OCI-LY1 (cell line): ENCODE measurements around the gene PAH.

Experiments used
- H2AFZ ChIP-seq: fragments of 200-600 bp; sonication (generic), shearing (Covaris generic); 2 replicates; pipeline ENCODE4 v1.6.0; 2014; ENCODE audit warnings: antibody characterized with exemption, mild to moderate bottlenecking, low read length
- H3F3A ChIP-seq: fragments of 200-600 bp; sonication (generic), shearing (Covaris generic); 2 replicates; pipeline ENCODE4 v1.6.0; 2014; ENCODE audit warnings: mild to moderate bottlenecking, antibody characterized with exemption, low read length, moderate library complexity; ENCODE audit not compliant: insufficient read depth
- H3K27ac ChIP-seq: fragments of 200-600 bp; sonication (generic); 2 replicates; pipeline ENCODE4 v1.5.1; 2014; ENCODE audit warnings: low read length, mixed run types, mild to moderate bottlenecking, low read depth; ENCODE audit not compliant: poor library complexity, severe bottlenecking
- H3K27me3 ChIP-seq: fragments of 200-600 bp; sonication (generic); 2 replicates; pipeline ENCODE4 v1.6.0; 2014; ENCODE audit warnings: antibody characterized with exemption, mild to moderate bottlenecking, low read length, moderate library complexity; ENCODE audit not compliant: insufficient read depth
- H3K36me3 ChIP-seq: fragments of 200-600 bp; sonication (generic); 2 replicates; pipeline ENCODE4 v1.6.1; 2014; ENCODE audit warnings: mild to moderate bottlenecking, antibody characterized with exemption, low read length, moderate library complexity, mixed read lengths; ENCODE audit not compliant: insufficient read depth
- H3K4me1 ChIP-seq: fragments of 200-600 bp; sonication (generic); 2 replicates; pipeline ENCODE4 v1.5.1; 2014; ENCODE audit warnings: mild to moderate bottlenecking, low read length, moderate library complexity; ENCODE audit not compliant: insufficient read depth, severe bottlenecking
- H3K4me2 ChIP-seq: fragments of 200-600 bp; sonication (generic), shearing (Covaris generic); 2 replicates; pipeline ENCODE4 v1.6.1; 2014; ENCODE audit warnings: low read length
- H3K4me3 ChIP-seq: fragments of 200-600 bp; sonication (generic); 2 replicates; pipeline ENCODE4 v1.5.1; 2014; ENCODE audit warnings: low read length, low read depth, mild to moderate bottlenecking, mixed read lengths; ENCODE audit not compliant: poor library complexity, severe bottlenecking
- H3K79me2 ChIP-seq: fragments of 200-600 bp; shearing (Covaris generic); 2 replicates; pipeline ENCODE4 v1.6.1; 2016; ENCODE audit warnings: mixed run types, low read length, mixed read lengths; ENCODE audit not compliant: insufficient read depth
- H3K9ac ChIP-seq: fragments of 200-600 bp; sonication (generic), shearing (Covaris generic); 2 replicates; pipeline ENCODE4 v1.6.1; 2014; ENCODE audit warnings: mild to moderate bottlenecking, low read length, mixed read lengths
- H3K9me2 ChIP-seq: fragments of 200-600 bp; sonication (generic), shearing (Covaris generic); 2 replicates; pipeline ENCODE4 v1.6.1; 2014; ENCODE audit warnings: low read depth, mild to moderate bottlenecking, low read length, mixed read lengths
- H3K9me3 ChIP-seq: fragments of 200-600 bp; shearing (Covaris generic); 2 replicates; pipeline ENCODE4 v1.6.1; 2014; ENCODE audit warnings: low read length, mixed read lengths
- H4K20me1 ChIP-seq: fragments of 200-600 bp; sonication (generic), shearing (Covaris generic); 2 replicates; pipeline ENCODE4 v1.6.0; 2016; ENCODE audit warnings: mild to moderate bottlenecking, low read length; ENCODE audit not compliant: insufficient read depth
- EZH2 ChIP-seq: fragments of 200-600 bp; sonication (generic), shearing (Covaris generic); IDR thresholded peaks from 2 replicates; pipeline ENCODE4 v1.8.0; 2017; ENCODE audit warnings: borderline replicate concordance, mixed run types, mild to moderate bottlenecking, antibody characterized with exemption, low read length, moderate library complexity, mixed read lengths
- TF ChIP-seq, protein P1 (sequence below): fragments of 200-600 bp; sonication (generic), shearing (Covaris generic); IDR thresholded peaks from 2 replicates; pipeline ENCODE4 v1.5.1; 2017; ENCODE audit warnings: mild to moderate bottlenecking, antibody characterized with exemption, low read length, moderate library complexity, mixed read lengths

PAH gene

DNA sequence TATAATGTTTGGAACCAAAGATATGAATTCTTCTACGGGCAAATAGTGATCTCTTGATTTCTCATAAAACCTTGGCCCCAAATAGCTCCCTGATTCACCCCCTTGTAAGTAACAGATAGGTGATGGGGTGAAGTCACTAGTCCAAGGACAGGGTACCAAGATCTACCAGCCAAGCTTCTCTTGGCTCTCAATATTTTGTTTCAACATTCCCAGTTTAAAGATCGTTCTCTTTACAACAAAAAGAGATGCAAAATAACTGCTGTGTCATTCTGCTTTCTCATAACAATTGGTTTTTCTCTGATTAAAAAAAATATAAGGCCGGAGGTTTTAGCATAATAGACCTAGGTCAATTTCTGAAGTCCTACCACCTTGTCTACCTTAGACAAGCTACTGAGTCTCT, 11.8 kb downstream of the PAH start:
- no peaks in the 10 kb centered on the region for H3K79me2 ChIP-seq
- H3K4me1 ChIP-seq: no peaks in the 10 kb centered on the region
- H3K9me3 ChIP-seq: no peaks in the 10 kb centered on the region
- no peaks in the 10 kb centered on the region for H3K27me3 ChIP-seq
- no peaks in the 10 kb centered on the region for H3K9me2 ChIP-seq
- no peaks in the 10 kb centered on the region for H3F3A ChIP-seq
- no peak overlapping the region for H2AFZ ChIP-seq
- TF ChIP-seq, protein P1, sequence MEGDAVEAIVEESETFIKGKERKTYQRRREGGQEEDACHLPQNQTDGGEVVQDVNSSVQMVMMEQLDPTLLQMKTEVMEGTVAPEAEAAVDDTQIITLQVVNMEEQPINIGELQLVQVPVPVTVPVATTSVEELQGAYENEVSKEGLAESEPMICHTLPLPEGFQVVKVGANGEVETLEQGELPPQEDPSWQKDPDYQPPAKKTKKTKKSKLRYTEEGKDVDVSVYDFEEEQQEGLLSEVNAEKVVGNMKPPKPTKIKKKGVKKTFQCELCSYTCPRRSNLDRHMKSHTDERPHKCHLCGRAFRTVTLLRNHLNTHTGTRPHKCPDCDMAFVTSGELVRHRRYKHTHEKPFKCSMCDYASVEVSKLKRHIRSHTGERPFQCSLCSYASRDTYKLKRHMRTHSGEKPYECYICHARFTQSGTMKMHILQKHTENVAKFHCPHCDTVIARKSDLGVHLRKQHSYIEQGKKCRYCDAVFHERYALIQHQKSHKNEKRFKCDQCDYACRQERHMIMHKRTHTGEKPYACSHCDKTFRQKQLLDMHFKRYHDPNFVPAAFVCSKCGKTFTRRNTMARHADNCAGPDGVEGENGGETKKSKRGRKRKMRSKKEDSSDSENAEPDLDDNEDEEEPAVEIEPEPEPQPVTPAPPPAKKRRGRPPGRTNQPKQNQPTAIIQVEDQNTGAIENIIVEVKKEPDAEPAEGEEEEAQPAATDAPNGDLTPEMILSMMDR: no peak
- no peak for TF ChIP-seq EZH2
- no peaks in the 10 kb centered on the region for H3K36me3 ChIP-seq
- H3K27ac ChIP-seq: no peak overlapping the region
- H3K9ac ChIP-seq: no peak overlapping the region
- H4K20me1 ChIP-seq: no peaks in the 10 kb centered on the region
- no peak overlapping the region for H3K4me3 ChIP-seq
- H3K4me2 ChIP-seq: no peak overlapping the region

DNA sequence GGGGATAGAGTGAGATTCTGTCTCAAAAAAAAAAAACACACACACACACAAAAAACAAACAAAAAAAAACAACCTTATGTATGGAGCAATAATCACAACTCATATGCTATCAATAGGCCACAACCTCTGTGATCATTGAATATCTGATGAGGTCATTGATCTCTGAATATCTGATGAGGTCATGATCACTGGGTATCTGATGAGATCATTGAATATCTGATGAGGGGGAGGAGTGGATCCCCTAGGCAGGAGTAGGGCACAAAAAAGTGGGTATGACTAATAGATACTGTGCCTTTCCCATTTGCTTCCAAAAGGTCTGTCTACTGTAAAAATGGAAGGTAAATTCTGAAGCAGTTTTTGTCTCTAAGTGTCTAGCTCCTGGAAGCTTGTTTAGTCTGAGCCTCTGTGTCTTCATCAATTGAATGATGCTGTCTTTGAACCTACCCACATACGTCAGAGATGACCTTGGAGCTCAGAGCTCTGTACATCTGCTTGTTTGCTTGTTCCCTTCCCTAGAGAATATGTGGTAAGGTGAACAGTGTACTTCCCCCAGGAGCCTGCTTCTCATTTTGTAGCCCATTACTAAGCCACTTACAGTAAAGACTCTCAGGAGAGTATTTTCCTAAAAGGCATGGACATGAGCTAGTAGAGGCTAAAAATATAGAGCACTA, 13.6 kb downstream of the PAH start:
- Histone ChIP-seq H3K4me1 (no peaks in the 10 kb centered on the region), H3K4me3 (no peak overlapping the region), H3K36me3 (no peaks in the 10 kb centered on the region), H4K20me1 (no peaks in the 10 kb centered on the region), H3K27ac (no peak overlapping the region), H3F3A (no peaks in the 10 kb centered on the region), H3K4me2 (no peak overlapping the region), H3K9me3 (no peaks in the 10 kb centered on the region), H3K9ac (no peak overlapping the region), H3K9me2 (no peaks in the 10 kb centered on the region), H2AFZ (no peak overlapping the region), H3K79me2 (no peaks in the 10 kb centered on the region), H3K27me3 (0 out of 2 replicates have a peak, but pooled peaks cover 3% of the 10 kb centered on the region)
- TF ChIP-seq, protein P1: no peak
- TF ChIP-seq EZH2: no peak

DNA sequence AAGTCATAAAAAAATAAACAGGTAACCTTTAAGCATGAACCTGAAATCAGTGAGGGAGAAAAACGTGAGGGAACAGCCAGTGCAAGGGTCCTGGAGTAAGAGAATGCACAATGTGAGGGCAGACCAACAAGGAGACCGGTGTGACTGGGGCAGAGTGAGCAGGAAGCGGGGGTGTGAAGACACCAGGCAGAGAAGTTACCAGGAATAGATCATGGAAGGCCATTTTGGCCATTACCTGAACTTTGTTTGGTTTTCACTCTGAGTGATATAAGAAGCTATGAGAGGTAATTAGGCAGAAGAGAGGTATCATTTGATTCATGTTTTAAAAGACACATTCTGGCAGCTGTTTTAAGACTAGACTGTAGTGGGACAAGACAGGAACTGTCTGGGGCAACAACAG, 15.0 kb downstream of the PAH start:
- Histone ChIP-seq H4K20me1 (no peaks in the 10 kb centered on the region), H3K9me2 (no peaks in the 10 kb centered on the region), H3F3A (no peaks in the 10 kb centered on the region), H3K9ac (no peak overlapping the region), H3K27ac (no peak overlapping the region), H3K79me2 (no peaks in the 10 kb centered on the region), H3K4me2 (no peak overlapping the region), H3K4me3 (no peak overlapping the region), H3K9me3 (no peaks in the 10 kb centered on the region), H2AFZ (no peak overlapping the region), H3K36me3 (no peaks in the 10 kb centered on the region), H3K4me1 (no peaks in the 10 kb centered on the region), H3K27me3 (0 out of 2 replicates have a peak, but pooled peaks cover 3% of the 10 kb centered on the region)
- TF ChIP-seq, protein P1: no peak
- no peak for TF ChIP-seq EZH2
